ENCODE measurements around the gene GPR135.

GPR135 gene

DNA sequence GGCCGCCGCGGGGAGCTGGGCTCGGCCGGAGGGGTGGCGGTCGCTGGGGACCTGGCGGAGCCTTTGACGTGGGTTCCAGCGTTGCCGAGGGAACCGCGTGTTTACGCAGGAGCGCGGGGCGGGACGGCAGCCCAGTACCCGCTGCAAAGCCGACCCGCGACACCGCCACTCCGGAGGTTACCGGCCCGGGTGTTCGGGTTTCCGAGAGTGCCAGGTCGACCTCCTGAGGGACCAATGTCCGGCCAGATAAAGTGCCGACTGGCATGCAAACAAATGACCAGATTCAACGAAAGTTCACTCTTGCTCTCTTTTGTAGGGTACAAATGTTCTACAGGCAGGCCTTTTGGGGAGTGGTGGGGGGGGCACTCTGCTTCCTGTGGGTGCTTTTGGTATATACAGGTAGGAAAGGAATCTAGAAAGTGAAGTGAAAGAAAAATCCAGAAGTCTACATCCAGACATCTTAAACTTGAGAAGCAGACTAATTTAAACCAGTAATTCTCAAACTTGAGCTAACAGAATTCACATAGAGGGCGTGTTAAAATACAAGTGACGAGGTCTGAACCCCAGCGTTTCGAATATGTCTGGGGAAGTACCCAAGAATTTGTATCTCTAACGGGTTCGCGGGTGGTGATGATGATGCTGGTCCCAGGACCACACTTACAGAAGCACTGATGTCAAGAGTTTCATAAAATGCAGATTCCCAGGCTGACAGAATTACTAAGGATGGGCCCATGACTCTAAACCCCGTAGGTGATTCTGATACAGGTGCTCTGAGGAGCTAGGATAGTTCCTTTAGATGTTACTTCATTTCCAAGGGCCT is at the start of gene GPR135:
Gene GPR135, minus strand, starts transcription at position 65 of the 820 bp plus-strand sequence. CDS start 154 bp downstream, outside the sequence.
- DNase-seq (ENCODE audit: low read depth) = peak; percentile 5

DNA sequence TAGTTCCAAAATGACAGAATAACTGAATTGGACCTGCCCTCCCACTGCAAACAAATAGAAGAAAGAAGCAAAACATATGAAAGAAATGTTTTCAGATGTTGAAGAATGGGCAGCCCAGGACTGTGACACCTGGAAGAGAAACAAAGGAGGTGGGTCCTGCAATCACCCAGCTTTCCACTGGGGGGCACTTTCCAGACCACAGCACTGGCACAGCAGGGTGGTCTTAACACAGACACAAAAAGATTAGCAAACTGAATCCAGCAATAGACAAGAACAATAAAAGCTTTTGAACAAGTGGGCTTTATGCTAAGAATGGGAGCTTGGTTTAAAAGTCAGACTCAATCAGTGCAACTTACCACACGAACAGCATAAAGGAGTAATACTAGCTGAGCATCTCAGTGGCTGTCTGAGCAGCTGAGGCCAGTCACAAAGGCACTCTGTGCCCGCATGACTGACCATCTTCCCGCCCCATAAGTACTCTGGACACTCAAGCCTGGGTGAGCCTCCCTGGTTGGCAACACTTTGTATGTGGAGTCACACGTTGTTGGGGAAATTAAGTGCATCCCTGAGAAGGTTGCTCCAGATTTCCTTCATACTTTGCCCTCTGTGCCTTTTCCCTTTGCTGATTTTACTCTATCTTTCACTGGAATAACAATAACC is 46.9 kb upstream of the GPR135 start:
- no peak for DNase-seq (ENCODE audit: low read depth)

GRCh38 chr14:59510966-59511365 is 45.8 kb upstream of the GPR135 start:
- no peak for DNase-seq (ENCODE audit: low read depth)

- no peak for DNase-seq (ENCODE audit: low read depth)
Observed at GRCh38 chr14:59510001-59510400, 44.8 kb upstream of the GPR135 start.

- DNase-seq (ENCODE audit: low read depth) = no peak
Observed at GRCh38 chr14:59509101-59509500, 43.9 kb upstream of the GPR135 start.

DNA sequence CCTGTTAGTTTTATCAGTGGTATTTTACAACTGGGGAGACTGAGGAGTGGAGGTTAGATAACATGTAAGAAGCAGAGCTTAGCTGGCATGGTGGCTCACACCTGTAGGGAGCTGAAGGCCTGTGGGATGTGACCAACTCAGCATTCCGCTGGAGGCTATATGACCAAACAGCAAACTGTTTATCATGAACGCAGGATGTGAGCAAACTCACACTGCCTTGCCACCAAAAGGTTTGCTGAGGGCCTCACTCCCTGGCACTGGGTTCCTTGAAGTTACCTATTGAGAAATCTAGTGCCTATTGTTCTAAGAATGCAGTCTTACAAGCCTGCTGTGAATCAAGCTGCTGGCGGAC is 42.5 kb upstream of the GPR135 start:
- DNase-seq (ENCODE audit: low read depth) = no peak

GRCh38 chr14:59507063-59507751 is 42.0 kb upstream of the GPR135 start:
- peak; percentile 19 for DNase-seq (ENCODE audit: low read depth)

- DNase-seq (ENCODE audit: low read depth) = no peak
Observed at GRCh38 chr14:59503256-59503655, 38.1 kb upstream of the GPR135 start.

GRCh38 chr14:59500732-59501131 is 35.6 kb upstream of the GPR135 start:
- DNase-seq (ENCODE audit: low read depth) = no peak

- no peak for DNase-seq (ENCODE audit: low read depth)
Observed at GRCh38 chr14:59492384-59492783, 27.2 kb upstream of the GPR135 start.

DNA sequence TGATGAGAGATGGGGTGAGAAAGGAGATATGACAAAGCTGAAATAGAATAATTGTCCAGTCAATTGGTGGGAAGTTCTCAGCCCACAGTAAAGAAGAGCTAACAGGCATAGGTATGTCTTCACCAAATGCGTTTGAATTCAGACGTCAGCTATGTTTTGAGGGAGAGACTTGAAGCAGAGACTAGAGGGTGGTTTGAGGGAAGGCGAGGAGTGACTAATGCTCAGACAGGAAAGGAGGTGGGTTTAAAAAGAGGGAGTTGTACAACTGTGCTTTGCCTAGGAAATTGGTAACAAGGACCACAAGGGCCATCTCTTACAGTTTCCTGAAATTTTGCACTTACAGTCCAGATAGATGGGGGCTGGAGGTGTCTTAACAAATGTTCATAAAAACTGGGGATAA is 25.6 kb upstream of the GPR135 start:
- no peak for DNase-seq (ENCODE audit: low read depth)

DNA sequence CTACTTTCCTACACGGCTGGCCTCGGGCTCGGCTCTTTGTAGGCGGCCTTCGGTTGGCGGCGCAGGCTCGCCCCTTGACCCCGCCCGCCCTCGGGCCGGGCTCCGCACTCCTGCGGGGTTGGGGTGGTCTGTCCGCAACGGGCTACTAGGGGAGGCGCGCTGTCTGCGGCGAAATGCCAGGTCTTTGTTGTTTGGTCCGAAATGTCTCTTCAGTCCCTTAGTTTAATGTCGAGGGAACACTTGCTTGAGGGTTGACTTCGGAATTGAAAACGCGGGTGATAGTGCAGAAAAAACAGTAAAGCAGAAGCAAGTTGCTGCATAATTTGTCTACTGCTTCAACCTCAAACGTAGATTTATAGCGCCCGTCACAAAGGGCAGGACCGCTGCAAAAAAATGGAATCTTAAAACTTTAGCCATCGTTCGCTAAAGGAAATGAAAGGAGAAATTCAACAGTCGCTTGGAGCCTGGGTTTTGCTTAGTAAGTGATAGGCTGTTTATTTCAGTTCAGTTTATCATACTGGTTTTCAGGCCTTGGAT is 19.5 kb upstream of the GPR135 start:
- no peak for DNase-seq (ENCODE audit: low read depth)

DNA sequence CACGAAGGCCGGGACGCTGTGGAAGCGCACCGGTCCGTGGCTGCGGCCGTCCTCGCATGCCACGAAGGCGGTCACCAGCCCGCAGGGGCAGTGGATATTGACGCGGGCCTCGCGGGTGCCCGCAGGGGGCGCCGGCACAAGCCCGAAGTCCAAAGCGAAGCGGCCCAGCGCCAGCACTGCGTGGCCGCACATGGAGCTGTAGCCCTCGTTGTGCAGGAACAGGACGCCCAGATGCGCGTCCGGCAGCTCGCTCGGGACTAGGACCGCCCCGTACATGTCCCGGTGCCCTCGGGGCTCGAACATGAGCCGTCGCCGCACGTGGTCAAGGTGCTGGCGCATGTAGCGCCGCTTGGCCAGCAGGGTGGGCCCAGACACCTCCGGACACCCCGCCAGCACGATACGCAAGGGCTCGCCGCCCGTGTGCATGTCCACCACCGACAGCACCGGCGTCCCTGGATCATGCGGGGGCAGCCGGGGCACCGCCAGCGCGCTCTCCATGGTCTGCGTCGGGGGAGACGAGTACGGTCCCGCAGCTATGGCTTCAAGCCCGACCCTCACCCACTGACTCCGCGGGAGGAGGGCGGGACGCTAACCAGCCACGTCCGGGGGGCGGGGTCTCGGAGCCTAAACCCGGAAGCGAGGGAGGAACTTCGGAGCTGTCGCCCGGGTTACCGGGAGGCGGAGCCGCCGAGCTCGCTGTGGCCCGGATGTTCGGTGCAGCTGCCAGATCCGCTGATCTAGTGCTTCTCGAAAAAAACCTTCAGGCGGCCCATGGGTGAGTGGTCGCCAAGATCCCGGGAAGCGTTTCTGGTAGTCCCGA is 18.8 kb upstream of the GPR135 start, which contains the start of the genes JKAMP and L3HYPDH:
Gene JKAMP, plus strand, starts transcription at position 699 of the 820 bp plus-strand sequence. Its CDS starts 73 bp downstream, at position 772.
Gene L3HYPDH, minus strand, starts transcription at position 590 of the 820 bp plus-strand sequence. Its CDS starts 92 bp downstream, at position 498.
- peak; percentile 96 for DNase-seq (ENCODE audit: low read depth)

- DNase-seq (ENCODE audit: low read depth) = no peak
Observed at GRCh38 chr14:59483363-59483762, 18.2 kb upstream of the GPR135 start.

DNA sequence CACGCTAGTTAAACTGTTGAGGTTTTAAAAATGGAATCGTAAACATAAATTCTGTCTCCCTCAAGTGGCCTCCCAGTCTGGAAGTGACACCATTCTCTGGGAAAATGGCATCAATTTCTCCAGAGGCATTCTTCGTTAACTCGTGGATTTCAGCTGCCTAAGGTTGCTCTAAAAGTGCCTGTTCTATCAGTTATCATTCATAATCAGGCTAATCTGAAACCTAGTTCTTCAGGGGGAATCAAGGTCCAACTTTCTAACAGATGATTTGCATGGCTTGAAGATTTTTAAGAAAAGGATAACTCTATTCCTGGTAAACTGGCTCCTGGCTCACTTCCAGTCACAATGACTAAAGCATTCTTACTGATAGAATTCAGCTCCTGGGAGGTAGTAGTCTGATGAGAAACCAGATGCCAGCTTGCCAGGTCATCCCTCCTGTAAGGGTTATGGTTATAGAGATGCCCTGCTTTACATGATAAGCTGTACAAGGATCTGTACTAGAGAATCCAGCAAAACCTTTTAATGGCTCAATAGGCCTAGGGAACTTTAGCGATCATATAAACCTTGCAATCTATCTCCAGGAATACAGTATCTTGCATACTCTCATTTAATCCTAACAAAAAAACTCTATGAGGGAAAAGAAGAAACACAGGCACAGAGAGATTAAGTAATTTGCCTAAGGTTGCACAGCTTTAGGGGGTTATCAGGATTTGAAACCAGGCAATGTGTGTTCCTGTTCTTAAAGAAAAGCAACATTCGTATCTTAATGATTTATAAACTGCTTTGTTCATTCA is 17.6 kb upstream of the GPR135 start:
- no peak for DNase-seq (ENCODE audit: low read depth)

- DNase-seq (ENCODE audit: low read depth) = no peak
Observed at GRCh38 chr14:59481871-59482540, 16.8 kb upstream of the GPR135 start.

DNA sequence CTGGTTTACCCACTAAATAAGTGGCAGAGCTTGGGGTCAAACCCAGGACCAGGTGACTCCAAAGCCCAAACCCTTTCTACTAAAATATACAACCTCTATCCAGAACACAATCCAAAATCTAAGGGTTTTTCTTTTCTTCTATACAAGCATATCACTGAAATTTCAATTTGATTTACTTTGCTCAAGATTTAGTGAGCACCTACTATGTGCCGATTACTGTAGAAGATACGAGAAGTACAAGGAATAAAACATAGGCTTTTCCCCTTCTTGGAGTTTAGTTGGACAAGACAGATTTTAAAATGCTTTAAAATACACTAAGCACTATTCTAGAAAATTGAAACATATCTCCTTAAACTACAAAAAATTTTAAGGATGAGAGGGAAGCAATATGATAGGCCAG is 16.2 kb upstream of the GPR135 start:
- no peak for DNase-seq (ENCODE audit: low read depth)

DNA sequence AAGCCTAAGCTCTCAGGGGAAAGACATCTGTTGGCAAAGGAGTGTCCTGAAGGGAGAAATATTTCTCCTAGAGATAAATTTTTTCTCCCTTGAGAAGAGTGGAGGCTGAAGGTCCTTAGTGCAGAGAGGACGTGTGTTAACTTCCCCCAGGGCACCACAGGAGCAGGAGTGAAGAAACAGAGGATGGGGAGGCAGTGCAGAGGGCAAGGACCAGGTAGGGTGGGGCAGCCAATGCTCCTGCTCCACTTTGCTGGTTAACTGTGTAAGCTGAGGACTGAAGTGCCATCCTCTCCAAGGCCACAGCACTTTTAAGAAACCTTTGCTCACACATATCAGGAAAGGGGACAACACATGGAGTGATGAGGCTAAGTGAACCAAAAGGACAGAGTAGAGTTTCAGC is 15.0 kb upstream of the GPR135 start:
- DNase-seq (ENCODE audit: low read depth) = no peak

DNA sequence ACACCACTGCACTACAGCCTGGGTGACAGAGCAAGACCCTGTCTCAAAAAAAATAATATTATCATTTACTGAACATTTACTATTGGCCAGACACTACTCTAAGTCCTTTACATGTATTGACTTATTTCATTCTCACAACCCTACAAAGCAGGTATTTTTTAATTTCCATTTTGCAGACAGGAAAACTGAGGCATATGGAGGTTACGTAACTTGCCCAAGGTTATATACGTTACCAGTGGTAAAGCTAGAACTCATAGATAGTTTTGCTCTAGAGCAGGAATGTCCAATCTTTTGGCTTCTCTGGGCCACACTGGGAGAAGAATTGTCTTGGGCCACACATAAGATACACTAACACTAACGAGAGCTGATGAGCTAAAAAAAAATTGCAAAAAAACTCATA is 13.4 kb upstream of the GPR135 start:
- no peak for DNase-seq (ENCODE audit: low read depth)

DNA sequence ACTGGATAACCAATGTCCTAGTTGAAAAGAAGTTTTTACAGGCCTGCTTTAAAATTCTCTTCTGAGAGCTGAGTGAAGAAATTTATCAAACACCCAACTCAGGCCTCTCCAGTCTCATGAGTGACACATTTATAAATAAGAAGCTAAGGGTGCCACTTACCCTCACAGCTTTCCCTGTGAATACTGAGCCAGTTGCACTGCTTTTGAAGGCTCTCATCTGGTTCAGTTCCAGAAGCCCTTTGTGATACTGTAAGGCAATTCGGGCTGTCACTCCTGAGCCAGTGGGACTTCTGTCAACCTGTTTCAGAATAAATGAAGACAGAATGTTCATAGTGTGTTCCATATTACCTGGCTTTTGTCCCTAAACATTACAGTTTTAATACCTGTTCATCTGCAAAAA is 10.5 kb upstream of the GPR135 start:
- no peak for DNase-seq (ENCODE audit: low read depth)
